ENCODE data around the gene EIF4A3.

EIF4A3 gene

DNA sequence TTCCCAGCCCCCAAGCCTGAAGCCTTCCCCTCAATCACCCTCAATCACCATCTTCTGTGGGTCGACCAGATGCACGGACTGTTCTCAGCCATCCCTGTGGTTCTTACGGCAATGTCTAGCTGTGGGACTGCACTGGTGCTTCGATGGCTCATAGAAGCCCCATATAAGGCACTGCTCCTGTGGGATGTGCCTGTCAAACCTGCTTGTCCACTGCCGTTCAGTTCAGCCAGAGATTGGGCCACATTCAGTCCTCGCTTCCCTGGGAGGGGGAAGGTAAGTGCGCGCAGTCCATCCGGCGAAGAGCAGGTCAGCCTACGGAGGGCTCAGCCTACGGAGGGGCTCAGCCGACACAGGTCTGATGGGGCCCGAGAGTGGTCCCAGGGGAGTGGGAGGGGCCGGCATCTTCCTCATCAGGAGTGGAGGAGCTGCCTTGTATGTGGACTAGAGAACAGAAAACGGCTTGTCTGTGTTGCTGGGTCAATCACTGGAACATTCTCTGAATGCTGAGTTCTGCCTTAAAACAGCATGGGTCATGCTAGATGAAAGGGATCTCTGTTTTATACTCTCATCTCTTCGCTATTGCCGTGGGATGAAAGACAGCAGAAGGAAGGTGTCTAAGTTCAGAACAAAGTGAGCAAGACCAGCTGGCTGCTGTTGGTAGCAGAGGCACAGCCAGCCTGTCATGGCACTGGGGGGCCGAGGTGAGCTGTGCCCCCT is 23.0 kb upstream of the EIF4A3 start, which contains the start of gene CARD14:
Gene CARD14, plus strand, starts transcription at position 247 of the 717 bp plus-strand sequence. CDS start 11,409 bp downstream, outside the sequence.
- TF ChIP-seq SNAI2 (CRISPR knock-in tag; IDR thresholded peaks at IDR 0.05), result no peak
- TF ChIP-seq ZNF8 (CRISPR knock-in tag; IDR thresholded peaks at IDR 0.05), result no peak
- TF ChIP-seq TCF4 (CRISPR knock-in tag; IDR thresholded peaks at IDR 0.05; ENCODE audit: borderline replicate concordance), result no peak
- no peak for TF ChIP-seq CSDC2 (CRISPR knock-in tag; IDR thresholded peaks at IDR 0.05)
- no peak for TF ChIP-seq ZNF70 (CRISPR knock-in tag; IDR thresholded peaks at IDR 0.05)
- no peak for TF ChIP-seq GLIS3 (CRISPR knock-in tag; IDR thresholded peaks at IDR 0.05)
- TF ChIP-seq, protein P1, sequence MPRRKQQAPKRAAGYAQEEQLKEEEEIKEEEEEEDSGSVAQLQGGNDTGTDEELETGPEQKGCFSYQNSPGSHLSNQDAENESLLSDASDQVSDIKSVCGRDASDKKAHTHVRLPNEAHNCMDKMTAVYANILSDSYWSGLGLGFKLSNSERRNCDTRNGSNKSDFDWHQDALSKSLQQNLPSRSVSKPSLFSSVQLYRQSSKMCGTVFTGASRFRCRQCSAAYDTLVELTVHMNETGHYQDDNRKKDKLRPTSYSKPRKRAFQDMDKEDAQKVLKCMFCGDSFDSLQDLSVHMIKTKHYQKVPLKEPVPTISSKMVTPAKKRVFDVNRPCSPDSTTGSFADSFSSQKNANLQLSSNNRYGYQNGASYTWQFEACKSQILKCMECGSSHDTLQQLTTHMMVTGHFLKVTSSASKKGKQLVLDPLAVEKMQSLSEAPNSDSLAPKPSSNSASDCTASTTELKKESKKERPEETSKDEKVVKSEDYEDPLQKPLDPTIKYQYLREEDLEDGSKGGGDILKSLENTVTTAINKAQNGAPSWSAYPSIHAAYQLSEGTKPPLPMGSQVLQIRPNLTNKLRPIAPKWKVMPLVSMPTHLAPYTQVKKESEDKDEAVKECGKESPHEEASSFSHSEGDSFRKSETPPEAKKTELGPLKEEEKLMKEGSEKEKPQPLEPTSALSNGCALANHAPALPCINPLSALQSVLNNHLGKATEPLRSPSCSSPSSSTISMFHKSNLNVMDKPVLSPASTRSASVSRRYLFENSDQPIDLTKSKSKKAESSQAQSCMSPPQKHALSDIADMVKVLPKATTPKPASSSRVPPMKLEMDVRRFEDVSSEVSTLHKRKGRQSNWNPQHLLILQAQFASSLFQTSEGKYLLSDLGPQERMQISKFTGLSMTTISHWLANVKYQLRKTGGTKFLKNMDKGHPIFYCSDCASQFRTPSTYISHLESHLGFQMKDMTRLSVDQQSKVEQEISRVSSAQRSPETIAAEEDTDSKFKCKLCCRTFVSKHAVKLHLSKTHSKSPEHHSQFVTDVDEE (CRISPR knock-in tag; IDR thresholded peaks at IDR 0.05), result no peak
- TF ChIP-seq, protein P2, sequence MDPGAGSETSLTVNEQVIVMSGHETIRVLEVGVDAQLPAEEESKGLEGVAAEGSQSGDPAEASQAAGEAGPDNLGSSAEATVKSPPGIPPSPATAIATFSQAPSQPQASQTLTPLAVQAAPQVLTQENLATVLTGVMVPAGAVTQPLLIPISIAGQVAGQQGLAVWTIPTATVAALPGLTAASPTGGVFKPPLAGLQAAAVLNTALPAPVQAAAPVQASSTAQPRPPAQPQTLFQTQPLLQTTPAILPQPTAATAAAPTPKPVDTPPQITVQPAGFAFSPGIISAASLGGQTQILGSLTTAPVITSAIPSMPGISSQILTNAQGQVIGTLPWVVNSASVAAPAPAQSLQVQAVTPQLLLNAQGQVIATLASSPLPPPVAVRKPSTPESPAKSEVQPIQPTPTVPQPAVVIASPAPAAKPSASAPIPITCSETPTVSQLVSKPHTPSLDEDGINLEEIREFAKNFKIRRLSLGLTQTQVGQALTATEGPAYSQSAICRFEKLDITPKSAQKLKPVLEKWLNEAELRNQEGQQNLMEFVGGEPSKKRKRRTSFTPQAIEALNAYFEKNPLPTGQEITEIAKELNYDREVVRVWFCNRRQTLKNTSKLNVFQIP (CRISPR knock-in tag; IDR thresholded peaks at IDR 0.05; ENCODE audit: borderline replicate concordance, low read depth), result no peak
- no peak for TF ChIP-seq OSR1 (CRISPR knock-in tag; IDR thresholded peaks at IDR 0.05)
- TF ChIP-seq TOX (CRISPR knock-in tag; IDR thresholded peaks at IDR 0.05; ENCODE audit: borderline replicate concordance), result no peak
- no peak for TF ChIP-seq ZFP30 (CRISPR knock-in tag; IDR thresholded peaks at IDR 0.05)
- no peak for TF ChIP-seq ZC3H10 (CRISPR knock-in tag; IDR thresholded peaks at IDR 0.05)
- TF ChIP-seq, protein P3, sequence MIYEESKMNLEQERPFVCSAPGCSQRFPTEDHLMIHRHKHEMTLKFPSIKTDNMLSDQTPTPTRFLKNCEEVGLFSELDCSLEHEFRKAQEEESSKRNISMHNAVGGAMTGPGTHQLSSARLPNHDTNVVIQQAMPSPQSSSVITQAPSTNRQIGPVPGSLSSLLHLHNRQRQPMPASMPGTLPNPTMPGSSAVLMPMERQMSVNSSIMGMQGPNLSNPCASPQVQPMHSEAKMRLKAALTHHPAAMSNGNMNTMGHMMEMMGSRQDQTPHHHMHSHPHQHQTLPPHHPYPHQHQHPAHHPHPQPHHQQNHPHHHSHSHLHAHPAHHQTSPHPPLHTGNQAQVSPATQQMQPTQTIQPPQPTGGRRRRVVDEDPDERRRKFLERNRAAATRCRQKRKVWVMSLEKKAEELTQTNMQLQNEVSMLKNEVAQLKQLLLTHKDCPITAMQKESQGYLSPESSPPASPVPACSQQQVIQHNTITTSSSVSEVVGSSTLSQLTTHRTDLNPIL (CRISPR knock-in tag; IDR thresholded peaks at IDR 0.05; ENCODE audit: low read depth), result no peak
- TF ChIP-seq, protein P4, sequence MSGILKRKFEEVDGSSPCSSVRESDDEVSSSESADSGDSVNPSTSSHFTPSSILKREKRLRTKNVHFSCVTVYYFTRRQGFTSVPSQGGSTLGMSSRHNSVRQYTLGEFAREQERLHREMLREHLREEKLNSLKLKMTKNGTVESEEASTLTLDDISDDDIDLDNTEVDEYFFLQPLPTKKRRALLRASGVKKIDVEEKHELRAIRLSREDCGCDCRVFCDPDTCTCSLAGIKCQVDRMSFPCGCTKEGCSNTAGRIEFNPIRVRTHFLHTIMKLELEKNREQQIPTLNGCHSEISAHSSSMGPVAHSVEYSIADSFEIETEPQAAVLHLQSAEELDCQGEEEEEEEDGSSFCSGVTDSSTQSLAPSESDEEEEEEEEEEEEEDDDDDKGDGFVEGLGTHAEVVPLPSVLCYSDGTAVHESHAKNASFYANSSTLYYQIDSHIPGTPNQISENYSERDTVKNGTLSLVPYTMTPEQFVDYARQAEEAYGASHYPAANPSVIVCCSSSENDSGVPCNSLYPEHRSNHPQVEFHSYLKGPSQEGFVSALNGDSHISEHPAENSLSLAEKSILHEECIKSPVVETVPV (CRISPR knock-in tag; IDR thresholded peaks at IDR 0.05), result no peak
- no peak for TF ChIP-seq ISL1 (CRISPR knock-in tag; IDR thresholded peaks at IDR 0.05)
- no peak for TF ChIP-seq ARNTL (CRISPR knock-in tag; IDR thresholded peaks at IDR 0.05; ENCODE audit: borderline replicate concordance, low read depth)
- no peak for TF ChIP-seq ZFP3 (CRISPR knock-in tag; IDR thresholded peaks at IDR 0.05)
- ATAC-seq, result no peak; the same call in 2 of the 3 replicates

DNA sequence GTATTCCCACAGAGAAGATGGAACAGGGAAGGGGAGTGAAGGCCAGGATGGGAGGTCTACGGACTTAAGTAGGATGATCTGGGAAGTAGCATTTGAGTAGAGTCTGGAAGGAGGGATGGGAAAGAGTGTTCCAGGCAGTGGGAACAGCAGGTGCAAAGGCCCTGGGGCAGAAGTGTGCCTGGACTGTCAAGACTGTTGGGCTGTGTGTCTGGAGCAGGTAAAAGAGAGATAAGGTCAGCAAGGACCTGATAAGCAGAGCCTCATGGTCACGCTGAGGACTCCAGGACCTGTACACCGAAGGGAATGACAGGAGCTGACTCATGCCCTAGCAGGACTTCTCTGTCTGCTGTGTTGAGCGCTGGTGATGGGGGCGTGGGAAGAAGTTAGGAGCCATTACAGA is 22.2 kb upstream of the EIF4A3 start:
- ATAC-seq, result no peak

More for the DNA sequence above, 22.2 kb upstream of the EIF4A3 start:
- TF ChIP-seq ESRRG (CRISPR knock-in tag; IDR thresholded peaks at IDR 0.05), result no peak
- TF ChIP-seq, protein P2 (CRISPR knock-in tag; IDR thresholded peaks at IDR 0.05; ENCODE audit: borderline replicate concordance, low read depth), result no peak
- TF ChIP-seq, protein P1 (CRISPR knock-in tag; IDR thresholded peaks at IDR 0.05), result no peak
- no peak for TF ChIP-seq OSR1 (CRISPR knock-in tag; IDR thresholded peaks at IDR 0.05)
- TF ChIP-seq, protein P5, sequence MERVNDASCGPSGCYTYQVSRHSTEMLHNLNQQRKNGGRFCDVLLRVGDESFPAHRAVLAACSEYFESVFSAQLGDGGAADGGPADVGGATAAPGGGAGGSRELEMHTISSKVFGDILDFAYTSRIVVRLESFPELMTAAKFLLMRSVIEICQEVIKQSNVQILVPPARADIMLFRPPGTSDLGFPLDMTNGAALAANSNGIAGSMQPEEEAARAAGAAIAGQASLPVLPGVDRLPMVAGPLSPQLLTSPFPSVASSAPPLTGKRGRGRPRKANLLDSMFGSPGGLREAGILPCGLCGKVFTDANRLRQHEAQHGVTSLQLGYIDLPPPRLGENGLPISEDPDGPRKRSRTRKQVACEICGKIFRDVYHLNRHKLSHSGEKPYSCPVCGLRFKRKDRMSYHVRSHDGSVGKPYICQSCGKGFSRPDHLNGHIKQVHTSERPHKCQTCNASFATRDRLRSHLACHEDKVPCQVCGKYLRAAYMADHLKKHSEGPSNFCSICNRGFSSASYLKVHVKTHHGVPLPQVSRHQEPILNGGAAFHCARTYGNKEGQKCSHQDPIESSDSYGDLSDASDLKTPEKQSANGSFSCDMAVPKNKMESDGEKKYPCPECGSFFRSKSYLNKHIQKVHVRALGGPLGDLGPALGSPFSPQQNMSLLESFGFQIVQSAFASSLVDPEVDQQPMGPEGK (CRISPR knock-in tag; IDR thresholded peaks at IDR 0.05; ENCODE audit: borderline replicate concordance), result no peak
- TF ChIP-seq CSDC2 (CRISPR knock-in tag; IDR thresholded peaks at IDR 0.05), result no peak
- no peak for TF ChIP-seq SNAI2 (CRISPR knock-in tag; IDR thresholded peaks at IDR 0.05)
- TF ChIP-seq ZNF565 (CRISPR knock-in tag; conservative IDR thresholded peaks at IDR 0.05; ENCODE audit: low read depth), result no peak
- no peak for TF ChIP-seq TCF4 (CRISPR knock-in tag; IDR thresholded peaks at IDR 0.05; ENCODE audit: borderline replicate concordance)
- TF ChIP-seq, protein P4 (CRISPR knock-in tag; IDR thresholded peaks at IDR 0.05), result no peak
- TF ChIP-seq BACH2 (CRISPR knock-in tag; IDR thresholded peaks at IDR 0.05; ENCODE audit: borderline replicate concordance), result no peak

All from SK-N-SH treated with all-trans-retinoic acid at 6 μM for 48 hours (cell line).